ENCODE data around the gene TMEM120A.

- TF ChIP-seq CEBPB (IDR thresholded peaks at IDR 0.05; ENCODE audit: borderline replicate concordance in 1 of 2, low read depth in 2 of 2, low read length in 2 of 2) = no peak
- TF ChIP-seq HDAC2 (IDR thresholded peaks at IDR 0.05) = no peak
- no peak for TF ChIP-seq SMC3 (IDR thresholded peaks at IDR 0.05; ENCODE audit: borderline replicate concordance, low read length)
- TF ChIP-seq ATF2 (IDR thresholded peaks at IDR 0.05; ENCODE audit: low read length) = no peak
These were observed 24.5 kb downstream of the TMEM120A start for GRCh38 chr7:75969704-75970498.

All from GM12878 (cell line).